MCF 10A (cell line): ENCODE measurements around the gene SNRPB. TPM values are rescaled to one million over a fixed set of nuclear protein-coding genes. Genes with fewer than 3 reads are reported as not detected.

ENCODE experiments used
- BruUV-seq: library from RNA; stranded (reverse); fragments of 400-500 nt; replicated peaks from 2 replicates; lab custom pipeline; 2021; lab: Mats Ljungman, UMichigan
- CTCF ChIA-PET: fragments of 300-600 bp; sonication (Branson Sonifier 250); formaldehyde crosslinking; extraction: SDS; loops from one replicate; lab custom pipeline; 2021; ENCODE audit warnings: antibody characterized with exemption, inconsistent platforms; lab: Yijun Ruan, JAX
- POLR2A ChIA-PET: fragments of 300-600, 350-650 bp; sonication (Branson Sonifier 250); formaldehyde crosslinking; extraction: SDS; loops from one replicate; lab custom pipeline; 2020; ENCODE audit warnings: antibody characterized with exemption, inconsistent platforms; lab: Yijun Ruan, JAX
- DNase-seq: peaks from one replicate; pipeline ENCODE4 v3.0.0-alpha.2; 2018; ENCODE audit not compliant: unreplicated experiment
- H3K27ac Mint-ChIP-seq: one replicate; pipeline ENCODE4 v1.8.0; 2022; ENCODE audit warnings: mild to moderate bottlenecking, low read depth, mixed read lengths; ENCODE audit not compliant: unreplicated experiment
- H3K27me3 Mint-ChIP-seq: one replicate; pipeline ENCODE4 v1.8.0; 2022; ENCODE audit warnings: mixed read lengths; ENCODE audit not compliant: insufficient read depth, unreplicated experiment
- H3K36me3 Mint-ChIP-seq: one replicate; pipeline ENCODE4 v1.8.0; 2022; ENCODE audit warnings: mild to moderate bottlenecking, moderate library complexity, mixed read lengths; ENCODE audit not compliant: insufficient read depth, unreplicated experiment
- H3K4me1 Mint-ChIP-seq: one replicate; pipeline ENCODE4 v1.8.0; 2022; ENCODE audit warnings: mixed read lengths; ENCODE audit not compliant: insufficient read depth, unreplicated experiment
- H3K4me3 Mint-ChIP-seq: one replicate; pipeline ENCODE4 v1.8.0; 2022; ENCODE audit warnings: mild to moderate bottlenecking, moderate library complexity, mixed read lengths; ENCODE audit not compliant: unreplicated experiment
- H3K9me3 Mint-ChIP-seq: one replicate; pipeline ENCODE4 v1.8.0; 2022; ENCODE audit warnings: mixed read lengths; ENCODE audit not compliant: unreplicated experiment
- CTCF ChIP-seq: fragments of 200-600 bp; IDR thresholded peaks from one replicate; pipeline ENCODE4 v1.8.0; 2022; ENCODE audit warnings: antibody characterized with exemption, mild to moderate bottlenecking; ENCODE audit not compliant: unreplicated experiment
- intact Hi-C: fragments of 100-400 bp; cut with micrococcal nuclease; formaldehyde crosslinking; loops from 2 replicates; pipeline ENCODE4 v1.14.1; 2022
- total RNA-seq: library from RNA; stranded (reverse); gene quantifications from 2 replicates; pipeline ENCODE4 v1.2.3, GENCODE V29; 2022

Gene SNRPB
- total RNA-seq, 1 experiment from 2014 or later: 236 TPM

GRCh38 chr20:2485080-2485479 is 14.5 kb upstream of the SNRPB start:
- no peaks in the 10 kb centered on the region for H3K27me3 Mint-ChIP-seq
- intact Hi-C loops: no loop called here
- no peak for TF ChIP-seq CTCF
- no peaks in the 10 kb centered on the region for H3K4me1 Mint-ChIP-seq
- H3K9me3 Mint-ChIP-seq: no peaks in the 10 kb centered on the region
- POLR2A ChIA-PET: no interaction called here
- H3K4me3 Mint-ChIP-seq: no peak overlapping the region
- H3K27ac Mint-ChIP-seq: no peak overlapping the region
- DNase-seq: no peak
- CTCF ChIA-PET: no interaction called here
- BruUV-seq: no TSS peak
- peaks cover 67% of the 10 kb centered on the region for H3K36me3 Mint-ChIP-seq

GRCh38 chr20:2483504-2483903 is 12.9 kb upstream of the SNRPB start:
- intact Hi-C loops: no loop called here
- POLR2A ChIA-PET: interaction anchor here (0.7 to 1.7 kb wide), 3 partner anchors 13 to 47 kb away, joined by 3 to 6 read pairs (median 3); partner anchors contain the start of gene SNRPB
- BruUV-seq: no TSS peak
- H3K9me3 Mint-ChIP-seq: no peaks in the 10 kb centered on the region
- no peaks in the 10 kb centered on the region for H3K27me3 Mint-ChIP-seq
- H3K4me3 Mint-ChIP-seq: no peak overlapping the region
- H3K4me1 Mint-ChIP-seq: no peaks in the 10 kb centered on the region
- CTCF ChIA-PET: interaction anchor here (0.6 kb wide), 1 partner anchor 38 kb away, joined by 3 read pairs; no protein-coding TSS in a partner anchor
- peaks cover 64% of the 10 kb centered on the region for H3K36me3 Mint-ChIP-seq
- no peak for TF ChIP-seq CTCF
- H3K27ac Mint-ChIP-seq: no peak overlapping the region
- no peak for DNase-seq

GRCh38 chr20:2480381-2480780 is 9.8 kb upstream of the SNRPB start:
- no peak overlapping the region for H3K27ac Mint-ChIP-seq
- CTCF ChIA-PET: interaction anchor here (1.0 kb wide), 1 partner anchor 8 kb away, joined by 3 read pairs; no protein-coding TSS in a partner anchor
- no peak for TF ChIP-seq CTCF
- POLR2A ChIA-PET: interaction anchor here (2.1 to 2.2 kb wide), 2 partner anchors 9 to 10 kb away, joined by 9 to 10 read pairs; partner anchors contain the start of gene SNRPB
- no peaks in the 10 kb centered on the region for H3K4me1 Mint-ChIP-seq
- DNase-seq: no peak
- peaks cover 44% of the 10 kb centered on the region for H3K36me3 Mint-ChIP-seq
- H3K27me3 Mint-ChIP-seq: no peaks in the 10 kb centered on the region
- no peak overlapping the region for H3K4me3 Mint-ChIP-seq
- no peaks in the 10 kb centered on the region for H3K9me3 Mint-ChIP-seq
- intact Hi-C loops: no loop called here
- no TSS peak for BruUV-seq

GRCh38 chr20:2476742-2477615 is 6.4 kb upstream of the SNRPB start:
- ChIA-PET CTCF (interaction anchor here (0.6 to 1.2 kb wide), 5 partner anchors 10 to 198 kb away, joined by 3 to 6 read pairs (median 5); no protein-coding TSS in a partner anchor), POLR2A (interaction anchor here (1.0 to 1.2 kb wide), 2 partner anchors 33 to 175 kb away, joined by 3 to 4 read pairs; partner anchors contain the start of gene NOP56)
- Mint-ChIP-seq H3K9me3 (no peaks in the 10 kb centered on the region), H3K4me3 (no peak overlapping the region), H3K27me3 (no peaks in the 10 kb centered on the region), H3K27ac (no peak overlapping the region), H3K4me1 (peaks cover 17% of the 10 kb centered on the region), H3K36me3 (peaks cover 34% of the 10 kb centered on the region)
- TF ChIP-seq CTCF: no peak
- no peak for DNase-seq
- BruUV-seq: no TSS peak
- intact Hi-C loops: no loop called here
